NB4 (cell line): ENCODE data around the gene LRIG2.
A peak's percentile ranks its signal among the peaks of the same experiment; 100 is the strongest.

Experiments used
- DNase-seq: peaks from one replicate; pipeline ENCODE4 v3.0.0; 2010; ENCODE audit warnings: low read depth
- H3K4me3 ChIP-seq: one replicate; pipeline ENCODE4 v1.5.1; 2011; ENCODE audit warnings: mild to moderate bottlenecking, low read depth, low read length, moderate library complexity
- MYC ChIP-seq: IDR thresholded peaks from 2 replicates; pipeline ENCODE4 v1.6.1; 2011; ENCODE audit warnings: low read depth, low read length
- POLR2A ChIP-seq: IDR thresholded peaks from 2 replicates; pipeline ENCODE4 v1.6.1; 2011; ENCODE audit warnings: mild to moderate bottlenecking; ENCODE audit not compliant: insufficient read length; ENCODE audit errors: extremely low read depth
- TF ChIP-seq, protein P1 (sequence below): IDR thresholded peaks from 2 replicates; pipeline ENCODE4 v1.6.1; 2011; ENCODE audit warnings: low read depth, low read length
- TF ChIP-seq, protein P2 (sequence below): IDR thresholded peaks from one replicate; pipeline ENCODE4 v1.5.1; 2012; ENCODE audit warnings: low read depth, low read length

The LRIG2 gene

DNA sequence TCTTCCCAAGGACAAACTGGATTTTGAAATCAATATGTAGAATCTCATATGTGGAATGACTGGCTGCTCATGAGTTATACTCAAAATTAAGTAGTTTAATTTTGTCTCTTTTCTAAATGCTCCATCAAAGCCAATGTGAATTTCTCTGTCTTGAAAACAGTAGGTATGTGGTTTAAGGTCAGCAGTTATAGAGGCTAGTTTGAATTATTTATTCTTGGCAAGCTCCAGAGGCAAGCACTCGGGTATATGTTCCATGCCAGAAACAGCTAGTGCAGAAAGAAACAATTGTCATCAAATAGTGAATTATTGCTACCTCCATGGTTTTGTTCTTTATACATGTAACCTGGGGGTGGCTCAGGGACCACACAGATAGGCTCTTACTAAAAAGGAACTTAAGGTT lies 63.5 kb downstream of the LRIG2 start:
- TF ChIP-seq, protein P1, sequence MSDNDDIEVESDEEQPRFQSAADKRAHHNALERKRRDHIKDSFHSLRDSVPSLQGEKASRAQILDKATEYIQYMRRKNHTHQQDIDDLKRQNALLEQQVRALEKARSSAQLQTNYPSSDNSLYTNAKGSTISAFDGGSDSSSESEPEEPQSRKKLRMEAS, result no peak
- no peak for TF ChIP-seq MYC
- no peak for TF ChIP-seq POLR2A
- TF ChIP-seq, protein P2, sequence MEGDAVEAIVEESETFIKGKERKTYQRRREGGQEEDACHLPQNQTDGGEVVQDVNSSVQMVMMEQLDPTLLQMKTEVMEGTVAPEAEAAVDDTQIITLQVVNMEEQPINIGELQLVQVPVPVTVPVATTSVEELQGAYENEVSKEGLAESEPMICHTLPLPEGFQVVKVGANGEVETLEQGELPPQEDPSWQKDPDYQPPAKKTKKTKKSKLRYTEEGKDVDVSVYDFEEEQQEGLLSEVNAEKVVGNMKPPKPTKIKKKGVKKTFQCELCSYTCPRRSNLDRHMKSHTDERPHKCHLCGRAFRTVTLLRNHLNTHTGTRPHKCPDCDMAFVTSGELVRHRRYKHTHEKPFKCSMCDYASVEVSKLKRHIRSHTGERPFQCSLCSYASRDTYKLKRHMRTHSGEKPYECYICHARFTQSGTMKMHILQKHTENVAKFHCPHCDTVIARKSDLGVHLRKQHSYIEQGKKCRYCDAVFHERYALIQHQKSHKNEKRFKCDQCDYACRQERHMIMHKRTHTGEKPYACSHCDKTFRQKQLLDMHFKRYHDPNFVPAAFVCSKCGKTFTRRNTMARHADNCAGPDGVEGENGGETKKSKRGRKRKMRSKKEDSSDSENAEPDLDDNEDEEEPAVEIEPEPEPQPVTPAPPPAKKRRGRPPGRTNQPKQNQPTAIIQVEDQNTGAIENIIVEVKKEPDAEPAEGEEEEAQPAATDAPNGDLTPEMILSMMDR, result no peak
- DNase-seq, result no peak
- H3K4me3 ChIP-seq, result no peak overlapping the region

DNA sequence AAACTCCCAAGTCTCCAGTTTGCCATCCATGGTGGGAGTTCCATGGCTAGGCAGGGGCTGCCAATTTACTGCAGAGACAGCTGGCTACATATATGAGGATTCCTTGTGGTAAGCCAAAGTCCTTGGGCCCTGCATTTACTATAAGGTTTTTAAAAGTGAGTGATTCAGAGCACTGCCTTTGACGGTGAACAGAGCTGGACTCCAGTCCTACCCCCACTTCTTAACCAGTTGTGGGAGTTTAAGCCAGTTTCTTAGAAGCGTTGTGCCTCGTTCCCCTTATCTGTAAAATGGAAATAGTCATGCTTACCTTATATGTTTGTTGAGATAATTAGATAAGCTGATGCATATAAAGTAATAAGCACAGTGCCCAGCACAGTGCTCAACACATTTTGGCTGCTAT lies 64.6 kb downstream of the LRIG2 start:
- TF ChIP-seq MYC (no peak), POLR2A (no peak)
- TF ChIP-seq, protein P1, result no peak
- TF ChIP-seq, protein P2, result no peak
- no peak overlapping the region for H3K4me3 ChIP-seq
- no peak for DNase-seq

DNA sequence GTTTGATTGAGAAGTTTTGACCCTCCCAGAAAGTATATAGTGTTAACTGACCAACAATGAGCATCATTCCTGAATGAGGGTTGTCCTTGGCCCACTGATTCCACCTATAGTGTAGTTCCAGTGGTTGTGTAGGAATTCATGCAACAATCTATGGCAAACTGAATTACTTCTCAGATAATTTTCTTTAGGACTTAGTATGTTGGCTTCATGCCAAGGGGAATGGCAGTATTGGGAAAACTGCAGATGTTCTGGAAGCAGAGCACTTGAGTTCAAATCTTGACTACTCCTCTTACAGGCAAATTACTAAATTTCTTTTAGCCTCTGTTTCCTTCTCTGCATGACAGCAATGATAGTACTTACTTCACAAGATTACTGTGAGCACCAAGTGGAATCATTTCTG lies 65.8 kb downstream of the LRIG2 start:
- no peak for DNase-seq
- no peak overlapping the region for H3K4me3 ChIP-seq
- TF ChIP-seq, protein P1, result no peak
- TF ChIP-seq MYC, result no peak
- TF ChIP-seq POLR2A, result no peak
- TF ChIP-seq, protein P2, result no peak

DNA sequence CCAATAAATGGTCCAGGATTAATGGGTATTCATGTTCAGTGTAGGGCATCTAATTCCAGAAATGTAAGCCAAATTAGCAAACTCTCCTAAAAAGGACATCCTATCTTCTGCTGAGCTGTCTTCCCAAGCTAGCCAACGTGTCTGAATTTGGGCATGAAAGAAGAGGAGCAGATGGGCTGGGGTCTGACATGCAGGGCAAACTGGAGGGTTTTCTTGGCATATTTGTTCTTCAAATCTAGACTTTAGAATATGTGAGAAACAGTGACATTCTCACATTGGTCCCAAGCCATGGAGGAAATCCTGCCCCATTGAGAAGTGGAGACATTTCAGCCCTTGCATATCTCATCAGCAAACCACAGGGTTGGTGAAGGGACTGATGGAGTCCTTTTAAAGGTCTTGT lies 67.2 kb downstream of the LRIG2 start:
- no peak for TF ChIP-seq POLR2A
- TF ChIP-seq, protein P1, result no peak
- TF ChIP-seq, protein P2, result no peak
- no peak for TF ChIP-seq MYC
- DNase-seq, result no peak
- no peak overlapping the region for H3K4me3 ChIP-seq

DNA sequence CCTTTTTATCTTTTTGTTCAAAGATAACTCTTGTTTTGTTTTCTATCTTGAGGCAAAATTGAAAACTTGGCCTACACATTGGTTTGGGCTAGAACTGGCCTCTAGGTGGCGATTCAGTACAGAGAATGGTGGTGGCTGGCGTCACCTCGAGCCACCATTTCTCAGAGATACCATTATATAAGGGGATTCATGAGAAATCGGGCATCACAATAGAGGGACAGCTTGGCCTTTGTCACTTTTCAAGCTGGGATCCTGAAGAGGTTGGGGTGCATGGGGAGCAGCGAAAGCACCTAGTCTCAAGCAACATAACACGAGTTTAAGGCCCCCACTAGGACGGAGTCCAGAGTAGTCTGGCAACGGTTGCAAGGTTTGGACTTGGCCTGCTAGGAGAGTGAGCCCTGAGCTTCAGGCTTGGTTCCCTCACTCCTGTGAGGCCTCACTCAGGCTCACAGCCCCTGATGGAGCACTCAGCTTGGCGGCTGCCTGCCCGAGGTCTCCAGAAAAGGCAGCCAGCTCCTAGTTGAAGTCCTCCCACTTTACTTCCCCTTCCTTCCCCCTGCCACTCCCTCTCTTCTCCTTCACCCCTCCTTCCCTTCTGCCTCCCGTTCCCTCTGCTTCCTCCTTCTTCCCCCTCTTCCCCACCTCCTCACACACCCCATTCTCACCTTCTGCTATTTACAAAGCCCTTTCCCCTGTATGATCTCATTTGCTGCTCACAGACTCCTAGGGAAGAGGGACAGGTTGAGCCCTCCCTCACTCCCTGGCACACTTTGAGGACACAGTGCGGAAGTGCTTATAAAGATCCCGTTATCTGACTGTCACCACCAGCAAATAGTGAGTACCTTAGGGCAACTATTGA lies 67.8 kb downstream of the LRIG2 start:
- no peak overlapping the region for H3K4me3 ChIP-seq
- DNase-seq, result peak; percentile 73
- TF ChIP-seq MYC, result no peak
- TF ChIP-seq, protein P2, result peak; percentile 73
